Amygdala (tissue), 56 donors: ENCODE results near the gene CRYBB3.

Source experiments
- DNase-seq, 56 donors: peaks; one replicate each; lab custom pipeline; 2025; lab: John Stamatoyannopoulos, UW

The CRYBB3 gene

DNA sequence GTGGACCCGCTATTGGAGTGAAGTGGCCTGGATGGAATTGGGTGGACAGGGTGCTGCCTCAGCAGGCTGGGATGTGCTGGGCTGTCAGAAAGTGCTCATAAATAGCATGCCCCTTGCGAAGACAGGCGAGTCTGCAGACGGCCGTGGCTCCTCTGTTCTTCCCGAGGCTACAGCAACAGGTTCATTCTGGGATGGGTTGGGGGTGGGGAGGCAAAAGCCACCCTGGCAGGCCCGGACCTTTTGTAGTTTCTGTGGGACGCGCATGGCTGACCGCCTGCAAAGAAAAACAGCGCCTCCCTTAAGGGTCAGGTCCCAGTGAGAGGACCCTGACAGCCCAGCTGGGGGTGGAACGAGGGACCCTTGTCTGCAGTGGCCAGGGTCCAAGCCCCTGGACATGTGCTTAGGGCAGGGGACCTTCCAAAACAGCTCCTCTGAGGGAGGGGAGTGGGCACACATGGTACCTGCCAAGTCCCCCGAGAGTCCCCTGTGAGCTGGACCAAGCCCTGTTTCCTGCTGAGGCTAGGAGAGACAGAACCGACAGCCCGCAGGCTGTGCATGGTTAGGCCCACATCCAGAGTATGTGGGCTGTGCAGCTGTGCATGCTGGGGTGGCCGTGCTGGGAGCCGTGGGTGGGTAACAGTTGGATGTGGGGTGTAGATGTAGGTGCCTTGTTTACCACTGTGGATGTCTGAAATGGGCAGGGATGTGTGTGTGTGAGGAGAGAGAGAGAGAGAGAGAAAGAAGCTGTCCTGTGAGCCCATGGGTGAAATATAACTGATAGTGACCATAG is at the start of gene CRYBB3:
Gene CRYBB3 (plus strand): TSS at position 128 of the 790 bp plus-strand sequence. CDS start 1,539 bp downstream, outside the sequence.
- DNase-seq, result no peak

DNA sequence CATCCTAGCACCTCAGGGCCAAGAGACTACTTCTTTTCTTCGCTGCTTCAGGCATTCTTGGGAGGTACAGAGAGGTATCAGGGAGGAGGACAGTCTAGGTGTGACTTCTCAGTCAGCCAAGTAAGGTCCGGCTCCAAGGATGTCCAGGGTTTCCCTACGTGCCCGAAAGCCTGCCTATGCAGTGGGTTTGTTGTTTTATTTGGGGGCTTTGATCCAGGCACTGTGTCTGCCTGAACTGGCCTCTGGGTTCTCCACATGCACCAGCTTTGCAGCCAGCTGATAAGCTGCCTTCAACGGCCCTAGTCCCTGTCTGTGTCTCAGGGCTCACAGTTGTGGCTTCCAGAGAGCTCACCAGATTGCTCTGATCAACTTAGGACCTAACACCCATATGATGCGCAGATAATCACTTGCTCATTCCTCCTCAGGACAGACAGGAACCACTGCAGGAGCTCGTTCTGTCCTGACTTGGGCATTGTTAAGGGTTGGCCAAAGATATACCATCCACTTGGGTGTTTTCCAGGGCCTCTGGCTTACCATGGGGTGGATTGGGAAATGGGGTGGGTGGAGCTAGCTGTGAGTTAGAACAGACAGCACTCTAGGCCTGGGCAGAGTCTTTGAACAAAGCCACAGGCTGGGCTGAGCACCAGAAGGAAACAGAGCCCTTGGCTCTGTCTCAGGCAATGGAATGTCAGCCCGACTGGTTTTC is 45.5 kb upstream of the CRYBB3 start:
- DNase-seq, result peak in 6 of 56 donors; percentile 19 to 61 (median 28)

DNA sequence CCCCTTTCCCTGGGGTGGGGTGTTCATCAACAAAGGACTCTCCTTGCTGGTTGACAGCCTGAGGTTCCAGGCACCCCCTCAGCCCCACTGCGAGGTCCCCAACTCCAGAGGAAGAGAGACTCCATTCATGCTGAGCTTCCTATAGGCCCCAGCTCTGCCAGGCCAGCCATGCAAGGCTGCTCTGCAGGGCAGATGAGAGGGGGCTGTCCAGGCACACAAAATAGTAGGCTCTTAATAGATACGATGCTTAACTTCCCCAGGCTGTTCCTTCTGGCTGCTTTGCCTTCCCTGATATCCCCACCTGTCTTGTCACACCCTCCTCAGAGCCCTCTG is 45.0 kb upstream of the CRYBB3 start:
- peak in 1 of 56 donors; percentile 61 for DNase-seq

DNA sequence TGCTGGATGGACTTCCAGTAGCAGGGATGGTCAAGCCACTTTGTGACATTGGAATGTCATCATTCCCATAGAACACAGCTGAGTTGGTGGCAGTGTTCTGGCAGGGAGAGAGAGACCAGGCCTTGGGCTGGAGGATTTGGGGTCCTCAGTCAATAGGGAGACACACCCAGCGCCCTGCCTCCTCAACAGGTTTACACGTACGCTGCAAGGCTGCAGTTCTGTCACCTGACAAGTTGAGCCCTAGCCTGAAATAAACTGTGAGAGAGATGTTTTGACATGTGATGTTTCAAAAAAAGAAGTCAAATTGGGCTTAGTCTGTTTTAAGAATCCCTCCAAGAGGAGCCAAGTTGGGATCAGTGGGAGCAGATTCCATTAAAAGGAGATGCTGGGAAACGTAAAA is 42.9 kb upstream of the CRYBB3 start:
- no peak for DNase-seq

DNA sequence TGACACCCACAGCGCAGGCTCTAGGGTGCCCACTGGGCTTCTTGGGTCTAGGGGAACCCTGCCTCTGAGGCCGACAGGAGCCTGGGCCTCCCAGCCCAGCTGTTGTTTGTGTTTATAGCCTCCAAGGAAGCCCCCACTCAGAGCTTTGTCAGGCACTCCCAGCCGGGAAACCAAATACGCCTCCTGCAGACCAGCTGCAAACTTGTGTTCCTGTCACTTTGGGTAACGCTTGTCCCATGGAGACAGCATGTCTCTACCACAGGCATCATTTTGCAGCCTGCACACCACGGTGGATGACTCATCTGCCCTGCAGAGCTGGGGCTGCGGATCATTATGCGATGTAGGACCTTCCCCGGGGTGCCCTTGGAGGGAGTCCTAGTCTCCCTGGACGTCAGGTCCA is 40.6 kb upstream of the CRYBB3 start:
- DNase-seq, result no peak

DNA sequence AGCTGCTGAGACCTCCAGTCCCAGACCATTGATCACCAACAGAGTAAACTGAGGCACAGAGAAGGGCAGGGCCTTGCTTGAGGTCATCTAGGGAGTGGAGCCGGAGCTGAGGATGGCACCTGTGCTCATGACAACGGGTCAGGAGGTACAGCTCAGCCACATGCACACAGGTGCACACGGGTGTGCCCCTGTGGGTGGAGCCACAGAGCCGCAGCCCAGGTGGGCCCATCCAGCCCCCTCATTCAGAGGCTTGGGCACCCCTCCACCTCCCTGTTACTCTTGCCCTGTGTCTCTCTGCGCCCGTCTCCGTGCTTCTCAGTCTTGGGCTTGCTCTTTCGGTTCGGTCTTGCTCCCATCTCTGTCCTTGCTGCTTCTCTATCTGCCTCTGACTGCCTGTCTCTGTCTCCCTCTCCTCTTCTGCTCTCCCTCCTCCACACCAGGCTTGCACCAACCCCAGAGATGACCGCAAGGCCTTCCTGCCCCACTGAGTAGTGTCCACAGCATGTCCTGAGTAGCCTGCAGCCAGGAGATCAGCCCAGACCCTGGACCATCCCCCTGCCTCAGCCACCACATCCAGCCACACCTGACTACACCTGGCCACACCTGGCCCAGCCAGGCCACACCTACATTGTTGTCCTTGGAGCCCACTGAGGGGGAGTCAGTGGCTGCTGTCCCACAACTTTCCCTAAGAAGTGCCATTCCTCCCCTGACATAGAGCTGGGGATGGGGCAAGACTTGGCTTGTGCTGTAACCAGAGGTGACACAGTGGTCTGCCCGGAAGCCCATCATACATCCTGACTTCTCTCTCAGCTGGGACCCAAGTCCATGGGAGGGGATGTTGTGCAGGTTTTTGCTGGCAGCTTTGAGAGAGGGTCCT is 39.3 kb upstream of the CRYBB3 start:
- no peak for DNase-seq

DNA sequence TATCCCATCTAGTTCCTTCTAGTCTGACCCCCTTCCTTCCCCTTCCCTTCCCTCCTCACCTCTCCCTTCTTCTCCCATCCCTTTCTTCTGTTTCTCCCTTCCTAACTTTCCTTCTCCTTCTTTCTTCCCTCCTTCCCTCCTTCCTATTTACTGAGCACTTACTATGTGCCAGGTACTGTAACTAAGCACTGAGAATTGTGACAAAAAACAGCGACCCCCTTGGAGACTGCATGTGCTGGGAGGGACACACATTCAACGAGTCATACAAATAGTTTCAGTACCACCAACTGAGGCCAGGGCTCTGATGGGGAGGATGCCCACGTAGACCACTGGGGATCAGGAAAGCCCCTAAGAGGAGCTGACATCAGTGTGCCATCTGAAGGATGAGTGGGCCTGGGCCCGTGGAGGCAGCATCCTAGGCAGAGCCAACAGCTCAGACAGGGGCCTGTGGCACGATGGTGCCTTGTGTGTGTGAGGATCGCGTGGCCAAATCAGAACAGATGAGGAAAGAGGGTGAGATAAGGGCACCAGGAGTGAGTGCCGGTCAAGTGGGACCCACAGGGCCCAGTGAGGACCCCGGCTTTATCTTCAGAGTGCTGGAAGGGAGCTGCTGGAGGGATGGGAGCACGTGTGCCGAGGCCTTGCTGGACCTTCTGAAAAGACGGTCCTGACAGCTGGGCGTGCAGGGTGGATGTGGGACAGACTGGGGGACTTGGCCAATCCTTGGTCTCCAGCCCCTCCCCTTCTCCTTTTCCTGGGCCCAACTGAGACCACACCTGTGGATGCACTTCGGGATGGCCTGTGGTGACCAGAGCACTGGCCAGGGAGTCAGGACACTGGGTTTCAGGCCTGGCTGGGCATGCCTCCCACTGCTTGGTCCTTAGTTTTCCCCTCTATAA is 38.4 kb upstream of the CRYBB3 start:
- no peak for DNase-seq

DNA sequence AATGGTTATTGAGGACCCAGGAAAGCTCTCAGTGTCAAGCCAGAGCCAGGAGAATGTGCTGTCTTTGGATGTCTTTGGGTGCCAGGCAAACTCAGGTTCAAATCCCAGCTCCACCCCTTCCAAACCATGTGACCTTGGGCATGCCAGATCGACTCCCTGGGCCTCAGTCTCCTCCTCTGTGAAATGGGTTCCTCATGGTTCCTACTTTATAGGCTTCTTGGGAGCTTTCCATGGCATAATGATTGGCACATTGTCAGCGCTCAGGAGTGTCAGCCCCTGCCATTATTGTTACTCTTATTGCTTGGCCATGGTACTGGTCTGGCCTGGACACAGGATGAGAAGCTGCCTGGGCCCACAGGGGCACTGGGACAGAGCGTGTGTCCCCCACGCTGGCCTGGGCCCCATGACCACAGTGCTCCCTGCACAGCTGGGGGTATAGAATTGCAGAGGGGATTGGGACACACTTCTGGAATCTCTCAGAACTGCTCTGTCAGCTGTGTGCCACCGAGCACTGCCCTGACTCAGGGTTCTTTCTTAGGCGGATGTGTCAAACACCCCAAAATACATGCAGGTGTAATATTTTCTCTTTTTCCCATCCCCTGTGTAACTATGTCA is 37.6 kb upstream of the CRYBB3 start:
- no peak for DNase-seq

DNA sequence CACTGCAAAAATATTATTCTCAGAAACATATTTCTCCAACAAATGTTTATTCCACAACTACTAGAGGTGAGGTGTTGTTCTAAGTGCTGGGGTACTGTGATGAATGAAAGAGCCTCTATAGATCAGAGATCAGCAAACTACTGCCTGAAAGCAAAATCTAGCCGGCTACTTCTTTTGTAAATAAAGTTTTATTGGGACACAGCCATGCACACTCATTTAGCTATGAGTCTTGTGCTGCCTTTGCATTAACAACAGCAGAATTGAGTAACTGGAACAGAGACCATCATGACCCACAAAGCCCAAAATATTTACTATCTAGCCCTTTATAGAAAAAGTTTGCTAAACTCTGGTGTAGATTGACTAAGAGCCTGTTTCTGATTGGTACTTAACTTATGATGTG is 37.1 kb upstream of the CRYBB3 start:
- DNase-seq, result no peak

DNA sequence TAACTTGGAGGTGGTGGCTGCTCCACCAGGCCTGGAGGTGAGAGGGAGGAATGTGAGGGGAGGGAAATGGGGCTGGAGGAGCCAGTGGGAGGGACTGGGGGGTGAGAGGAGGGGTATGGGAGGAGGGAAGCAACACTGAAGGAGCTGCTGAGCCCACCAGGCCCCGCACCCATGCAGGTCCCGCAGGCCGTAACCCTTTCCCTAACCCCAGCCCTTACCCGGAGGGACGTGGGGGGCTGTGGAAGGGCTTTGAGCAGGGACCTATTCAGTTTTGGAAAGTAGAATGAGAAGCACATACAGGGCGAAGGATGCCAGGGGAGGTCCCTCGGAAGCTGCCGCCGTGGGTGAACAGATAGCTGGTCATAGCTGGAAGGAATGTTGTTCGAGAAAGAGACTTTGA is 33.9 kb upstream of the CRYBB3 start:
- no peak for DNase-seq

DNA sequence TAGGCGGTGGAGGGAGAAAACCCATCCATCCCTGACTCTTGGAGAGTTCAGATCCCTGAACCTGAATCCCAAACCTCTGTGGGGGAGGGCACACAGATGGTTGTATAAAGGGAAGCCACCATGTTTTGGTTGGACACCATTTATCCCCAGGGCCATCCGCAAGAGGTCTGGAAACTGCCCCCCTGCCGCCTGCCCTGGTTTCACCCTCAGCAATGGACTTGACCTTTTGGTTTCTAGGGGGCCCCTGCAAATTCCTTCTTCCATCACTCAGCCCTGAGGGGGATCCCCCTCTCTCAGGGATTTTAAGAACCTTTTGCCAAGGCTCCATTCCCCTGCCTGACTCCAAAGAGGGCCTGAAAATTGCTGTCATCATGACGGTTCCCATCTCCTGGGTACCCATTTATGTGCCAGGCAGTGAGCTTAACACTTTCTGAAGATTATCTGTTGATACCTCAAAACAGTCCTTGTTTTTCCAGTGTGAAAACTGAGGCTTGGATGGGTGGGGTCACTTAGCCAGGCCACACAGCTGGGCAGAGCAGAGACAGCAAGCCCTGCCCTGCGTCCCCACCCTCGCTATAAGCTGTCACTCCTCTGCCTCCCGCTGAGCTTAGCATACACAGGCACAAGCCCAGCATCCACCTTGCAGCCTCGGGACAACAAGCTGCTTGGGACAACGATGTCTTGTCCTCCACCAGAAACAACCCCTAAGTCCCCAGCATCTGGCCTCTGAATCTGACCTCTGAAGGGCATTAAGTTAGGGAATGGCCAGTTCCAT is 33.2 kb upstream of the CRYBB3 start:
- no peak for DNase-seq

DNA sequence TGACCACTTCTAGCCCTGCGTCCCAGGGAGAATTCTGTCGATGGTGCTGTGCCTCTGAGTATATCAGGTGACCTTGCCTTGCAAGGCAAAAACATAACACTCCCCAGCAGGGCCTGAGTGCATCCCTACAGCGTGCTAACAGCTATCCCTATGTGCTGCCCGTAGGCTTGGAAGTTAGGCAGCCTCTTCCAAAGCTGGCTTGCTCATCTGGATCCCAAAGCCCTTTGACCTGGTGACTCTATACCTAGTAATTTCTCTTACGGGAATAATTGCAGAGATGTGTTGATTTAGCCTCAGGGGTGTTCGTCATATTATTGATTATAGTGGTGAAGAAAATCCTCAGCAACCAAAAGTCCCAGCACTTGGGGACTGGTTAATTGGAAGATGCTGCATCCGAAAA is 32.6 kb upstream of the CRYBB3 start:
- no peak for DNase-seq

DNA sequence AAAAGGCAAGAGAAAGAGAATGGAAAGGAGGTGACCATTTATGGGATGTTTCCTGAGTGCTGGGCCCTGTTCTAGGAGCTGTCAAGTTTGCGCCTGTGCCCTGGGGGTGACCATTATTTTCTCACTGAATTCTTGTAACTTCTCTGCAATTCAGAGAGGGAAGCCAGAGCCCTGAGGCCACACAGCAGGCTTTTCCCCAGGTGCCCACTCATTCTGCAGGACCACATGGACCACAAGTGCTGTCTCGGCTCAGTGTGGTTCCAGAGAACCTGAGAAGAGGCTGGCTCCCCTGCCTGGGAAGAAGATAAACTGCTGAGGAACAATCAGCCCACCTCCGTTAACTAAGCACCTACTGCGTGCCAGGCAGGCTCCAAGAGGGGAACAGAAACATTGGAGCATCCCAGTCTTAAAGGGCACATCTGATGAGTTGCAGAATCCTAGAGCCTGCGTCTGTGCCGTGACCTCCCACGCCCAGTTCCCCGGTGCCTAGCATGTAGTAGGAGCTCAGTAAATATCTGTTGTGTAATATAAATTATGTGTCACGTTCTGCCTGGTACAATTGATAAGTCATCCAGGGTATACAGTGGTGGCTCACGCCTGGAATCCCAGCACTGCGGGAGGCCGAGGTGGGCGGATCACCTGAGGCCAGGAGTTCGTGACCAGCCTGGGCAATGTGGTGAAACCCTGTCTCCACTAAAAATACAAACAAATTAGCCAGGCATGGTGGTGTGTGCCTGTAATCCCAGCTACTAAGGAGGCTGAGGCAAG is 31.6 kb upstream of the CRYBB3 start:
- no peak for DNase-seq

DNA sequence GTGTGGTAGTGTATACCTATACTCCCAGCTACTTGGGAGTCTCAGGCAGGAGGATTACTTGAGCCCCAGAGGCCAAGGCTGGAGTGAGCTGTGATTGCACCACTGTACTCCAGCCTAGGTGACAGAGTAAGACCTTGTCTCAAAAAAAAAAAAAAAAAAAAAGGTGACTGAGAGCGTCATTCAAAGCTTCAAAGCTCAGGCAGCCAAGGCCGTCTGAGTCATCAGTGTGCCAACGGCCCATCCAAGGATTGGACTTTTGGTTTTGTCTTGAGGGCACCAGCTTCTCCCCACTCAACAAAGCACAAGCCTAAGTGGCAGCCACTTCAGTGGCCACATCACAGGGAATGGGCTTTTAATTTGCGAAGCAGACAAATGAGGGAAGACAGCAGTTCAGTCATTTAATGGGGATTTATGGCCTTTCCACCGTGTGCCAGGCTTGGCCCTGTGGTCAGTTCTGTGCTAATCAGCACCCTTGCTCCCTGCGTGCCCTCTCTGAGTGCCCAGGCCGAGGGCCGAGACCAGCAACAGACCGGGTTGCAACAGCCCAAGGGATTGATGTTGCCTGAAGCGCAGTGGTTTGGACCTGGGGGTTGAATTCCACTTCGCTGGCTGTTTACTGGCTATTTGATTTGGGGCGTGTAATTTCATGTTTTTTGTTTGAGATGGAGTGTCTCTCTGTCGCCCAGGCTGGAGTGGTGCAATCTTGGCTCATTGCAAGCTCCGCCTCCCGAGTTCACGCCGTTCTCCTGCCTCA is 30.2 kb upstream of the CRYBB3 start:
- DNase-seq, result no peak

DNA sequence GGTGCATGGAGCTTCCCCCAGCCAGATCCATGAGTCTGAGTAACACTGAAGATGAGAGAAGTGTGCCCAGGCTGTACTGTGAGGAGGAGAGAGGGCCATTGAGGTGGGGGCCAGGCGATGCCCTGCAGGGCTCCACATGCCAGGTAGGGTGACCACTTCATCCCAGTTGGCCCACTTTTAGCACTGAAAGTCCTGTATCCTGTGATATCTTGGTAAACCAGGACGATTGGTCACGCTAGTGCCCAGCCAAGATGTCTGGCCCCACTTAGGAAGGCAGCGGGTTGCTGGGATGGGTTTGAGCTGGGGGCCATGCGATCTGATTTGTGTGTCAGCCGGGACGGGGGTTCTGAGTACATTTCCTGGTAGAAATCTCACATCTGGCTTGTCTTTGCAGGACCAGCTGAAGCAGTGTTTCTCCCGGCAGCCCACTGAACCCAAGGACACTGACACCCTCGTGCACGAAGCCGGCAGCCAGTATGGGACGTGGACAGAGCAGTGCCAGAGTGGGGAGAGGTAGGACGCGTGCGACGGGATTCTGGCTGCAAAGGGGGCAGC is 29.2 kb upstream of the CRYBB3 start:
- DNase-seq, result no peak

DNA sequence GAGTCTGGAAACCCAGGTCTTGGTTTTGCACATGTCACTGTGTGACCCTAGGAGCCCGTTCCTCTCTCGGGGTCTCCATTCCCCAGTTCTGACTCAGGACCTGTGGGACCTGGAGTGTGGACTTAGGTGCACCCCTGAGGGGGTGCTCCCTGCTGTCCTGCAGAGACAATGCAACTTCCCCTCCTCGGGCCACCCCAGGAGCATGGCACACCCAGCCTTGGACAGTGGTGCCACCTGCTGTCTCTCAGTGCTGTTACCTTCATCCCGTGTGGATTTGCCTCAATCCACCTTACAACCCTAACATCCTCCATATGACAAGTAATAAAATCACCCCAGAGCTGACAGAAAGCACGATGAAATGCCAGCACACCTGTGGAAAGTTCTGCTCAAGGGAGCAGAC is 27.5 kb upstream of the CRYBB3 start:
- DNase-seq, result no peak
